ENCODE results near the gene WDR45B. TPM values are rescaled to one million over a fixed set of nuclear protein-coding genes. Genes with fewer than 3 reads are reported as not detected.
A peak's percentile ranks its signal among the peaks of the same experiment; 100 is the strongest.

The WDR45B gene
- total and polyA plus RNA-seq, 2 donors (not counting 1 experiment from before 2014, with no cell fraction given): 54.3 to 72.7 TPM

- peak overlapping the region; percentile 77 for H3K4me3 Mint-ChIP-seq
- ChIA-PET CTCF (no interaction called here), POLR2A (interaction anchor here (0.7 kb wide), 1 partner anchor 277 kb away, joined by 3 read pairs; no protein-coding TSS in a partner anchor)
- WGBS (ENCODE audit: insufficient coverage): 20% methylated on average over 28 of the region's 29 CpGs
- Histone ChIP-seq H3K79me2 (ENCODE audit: control insufficient read depth, insufficient read depth, low read length) (no peaks in the 10 kb centered on the region), H4K20me1 (ENCODE audit: control insufficient read depth, insufficient read depth, low read length, poor library complexity, severe bottlenecking) (no peaks in the 10 kb centered on the region), H3K27ac (ENCODE audit: low read length in 2 of 2) (peak overlapping the region; percentile 65 to 66), H3K4me1 (ENCODE audit: control insufficient read depth in 2 of 2, insufficient read depth in 2 of 2, low read length in 2 of 2) (peaks cover 27 to 52% of the 10 kb centered on the region in 2 donors), H3K4me3 (ENCODE audit: control extremely low read depth in 1 of 5, extremely low read depth in 1 of 5, insufficient read depth in 1 of 5, low read depth in 2 of 5, low read length in 4 of 5) (peak overlapping the region in 4 of 5 experiments; percentile 45 to 61 (median 55)), H3K36me3 (replicated peaks in 1 of 2; ENCODE audit: control extremely low read depth in 1 of 2, control insufficient read depth in 1 of 2, extremely low read depth in 1 of 2, insufficient read depth in 2 of 2, low read length in 1 of 2) (peaks cover 0 to 14% of the 10 kb centered on the region in 2 experiments), H3K9me3 (ENCODE audit: control extremely low read depth in 1 of 3, control insufficient read depth in 2 of 3, insufficient read depth in 1 of 3, low read length in 2 of 3) (peaks cover 0 to 4% (median 0%) of the 10 kb centered on the region in 3 donors), H2AFZ (ENCODE audit: insufficient read depth, low read depth, low read length, poor library complexity, severe bottlenecking) (peak overlapping the region; percentile 34), H3K27me3 (replicated peaks in 1 of 4; ENCODE audit: control extremely low read depth in 1 of 4, control insufficient read depth in 3 of 4, insufficient read depth in 4 of 4, low read length in 3 of 4) (no peaks in the 10 kb centered on the region), H3K9ac (ENCODE audit: low read length) (peak overlapping the region; percentile 55), H3K4me2 (replicated peaks; ENCODE audit: low read depth, low read length, poor library complexity, severe bottlenecking) (peak overlapping the region; percentile 79)
- peaks cover 50% of the 10 kb centered on the region for H3K4me1 Mint-ChIP-seq
- intact Hi-C loops (cut with micrococcal nuclease): loop anchor here (1.0 to 2.0 kb wide), 2 partner anchors 55 to 174 kb away; partner anchors contain the start of genes HEXD, OGFOD3 and WDR45B
- peak; percentile 42 for ATAC-seq (ENCODE audit: low read depth)
- peak overlapping the region; percentile 74 for H3K27ac Mint-ChIP-seq
- no peaks in the 10 kb centered on the region for H3K27me3 Mint-ChIP-seq
- peak; percentile 85 for DNase-seq
- no peak for TF ChIP-seq EZH2 (IDR thresholded peaks at IDR 0.05; ENCODE audit: borderline replicate concordance, insufficient read depth, low read depth, low read length, poor library complexity, severe bottlenecking)
- TF ChIP-seq CTCF (IDR thresholded peaks at IDR 0.05): no peak
- no peaks in the 10 kb centered on the region for H3K9me3 Mint-ChIP-seq (ENCODE audit: insufficient read depth)
Measured at GRCh38 chr17:82592767-82593589, 55.3 kb downstream of the WDR45B start.
